22Rv1 (cell line): Measurements from ENCODE around the gene ARPC5.

ENCODE experiments used
- H3K27ac ChIP-seq: fragments of 450-650 bp; 2 replicates; pipeline ENCODE4 v1.5.1; 2017
- ZFX ChIP-seq: fragments of 450-650 bp; IDR thresholded peaks from 2 replicates; pipeline ENCODE4 v1.6.1; 2017; ENCODE audit warnings: antibody characterized with exemption, borderline replicate concordance
- TF ChIP-seq, protein P1 (sequence below): fragments of 450-650 bp; IDR thresholded peaks from 2 replicates; pipeline ENCODE4 v1.5.1; 2017; ENCODE audit warnings: mild to moderate bottlenecking

Gene ARPC5

DNA sequence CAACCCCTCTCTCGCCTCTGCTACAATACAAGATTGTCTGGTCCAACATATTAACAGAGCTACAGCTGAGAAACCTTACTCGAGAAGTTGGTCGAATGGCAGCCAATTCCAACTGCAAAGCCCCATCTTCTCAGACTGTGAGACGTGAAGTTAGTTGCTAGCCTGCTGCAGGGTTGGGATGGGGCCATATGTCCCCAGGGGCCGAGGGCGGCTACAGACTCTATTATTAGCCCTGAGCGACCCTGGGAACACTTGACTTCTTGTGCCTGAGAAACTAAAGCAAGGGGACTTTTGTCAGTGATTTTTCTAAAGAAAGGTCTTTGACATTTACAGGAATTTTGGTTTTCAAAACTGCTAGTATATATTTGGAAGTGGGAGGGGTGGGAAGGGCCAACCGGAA, 59.0 kb downstream of the ARPC5 start:
- TF ChIP-seq, protein P1, sequence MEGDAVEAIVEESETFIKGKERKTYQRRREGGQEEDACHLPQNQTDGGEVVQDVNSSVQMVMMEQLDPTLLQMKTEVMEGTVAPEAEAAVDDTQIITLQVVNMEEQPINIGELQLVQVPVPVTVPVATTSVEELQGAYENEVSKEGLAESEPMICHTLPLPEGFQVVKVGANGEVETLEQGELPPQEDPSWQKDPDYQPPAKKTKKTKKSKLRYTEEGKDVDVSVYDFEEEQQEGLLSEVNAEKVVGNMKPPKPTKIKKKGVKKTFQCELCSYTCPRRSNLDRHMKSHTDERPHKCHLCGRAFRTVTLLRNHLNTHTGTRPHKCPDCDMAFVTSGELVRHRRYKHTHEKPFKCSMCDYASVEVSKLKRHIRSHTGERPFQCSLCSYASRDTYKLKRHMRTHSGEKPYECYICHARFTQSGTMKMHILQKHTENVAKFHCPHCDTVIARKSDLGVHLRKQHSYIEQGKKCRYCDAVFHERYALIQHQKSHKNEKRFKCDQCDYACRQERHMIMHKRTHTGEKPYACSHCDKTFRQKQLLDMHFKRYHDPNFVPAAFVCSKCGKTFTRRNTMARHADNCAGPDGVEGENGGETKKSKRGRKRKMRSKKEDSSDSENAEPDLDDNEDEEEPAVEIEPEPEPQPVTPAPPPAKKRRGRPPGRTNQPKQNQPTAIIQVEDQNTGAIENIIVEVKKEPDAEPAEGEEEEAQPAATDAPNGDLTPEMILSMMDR: no peak
- no peak for TF ChIP-seq ZFX
- no peak overlapping the region for H3K27ac ChIP-seq

DNA sequence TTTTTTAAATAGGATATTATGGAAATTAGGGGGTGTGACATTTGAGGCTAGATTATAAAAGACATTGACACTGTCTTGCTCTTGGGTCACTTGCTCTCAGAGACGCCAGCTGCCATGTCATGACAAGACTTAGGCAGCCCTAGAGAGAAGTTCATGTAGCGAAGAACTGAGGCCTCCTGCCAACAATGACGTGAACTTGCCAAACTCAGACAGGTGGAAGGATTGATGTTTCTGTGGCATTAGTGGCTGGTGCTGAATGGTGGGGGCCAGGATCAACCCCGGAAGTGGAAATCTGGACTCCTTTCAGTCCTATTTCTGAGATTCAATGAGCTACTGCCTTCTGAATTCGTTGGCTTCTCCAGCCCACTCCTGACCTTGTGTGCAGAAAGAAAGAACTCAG, 60.0 kb downstream of the ARPC5 start:
- H3K27ac ChIP-seq: no peak overlapping the region
- TF ChIP-seq ZFX: no peak
- TF ChIP-seq, protein P1: no peak

DNA sequence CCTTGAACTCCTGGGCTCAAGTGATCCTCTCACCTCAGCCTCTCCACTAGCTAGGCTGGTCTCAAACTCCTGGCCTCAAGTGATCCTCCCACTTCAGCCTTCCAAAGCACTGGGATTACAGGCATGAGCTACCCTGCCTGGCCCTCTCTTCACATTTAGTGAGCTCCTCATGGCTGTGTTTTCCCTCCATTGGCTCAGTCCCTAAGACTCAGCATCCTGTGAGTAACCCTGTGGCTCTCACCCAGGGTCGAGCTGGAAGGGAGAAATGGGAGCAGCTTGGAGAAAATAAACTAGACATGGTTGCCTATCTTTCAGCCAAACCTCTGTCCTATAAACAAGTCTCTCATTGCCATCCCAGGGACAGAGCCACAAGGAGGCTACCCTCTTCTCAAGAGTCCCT, 62.9 kb downstream of the ARPC5 start:
- H3K27ac ChIP-seq: no peak overlapping the region
- no peak for TF ChIP-seq ZFX
- TF ChIP-seq, protein P1: no peak

DNA sequence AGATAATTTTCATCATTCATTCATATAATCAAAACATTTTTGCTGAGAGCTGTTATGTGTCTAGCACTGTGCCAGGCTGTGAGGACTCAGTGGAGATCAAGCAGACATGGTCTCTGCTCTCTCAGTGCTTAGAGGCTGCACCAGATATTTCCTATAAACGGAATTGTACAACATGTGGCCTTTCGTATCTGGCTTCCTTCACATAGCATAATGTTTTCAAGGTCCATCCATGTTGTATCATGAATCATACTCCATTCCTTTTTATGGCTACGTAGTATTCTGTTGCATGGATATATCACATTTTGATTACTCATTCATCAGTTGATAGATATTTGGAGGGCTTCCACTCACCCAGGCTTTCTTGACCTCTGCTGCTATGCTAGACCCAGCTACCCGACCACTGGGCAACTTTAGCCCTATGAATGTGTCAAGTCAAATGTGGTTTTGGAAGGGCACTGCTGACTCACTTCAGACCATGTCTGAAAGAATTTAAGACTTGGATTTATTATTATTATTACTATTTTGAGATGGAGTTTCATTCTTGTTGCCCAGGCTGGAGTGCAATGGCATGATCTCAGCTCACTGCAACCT, 63.8 kb downstream of the ARPC5 start:
- no peak for TF ChIP-seq ZFX
- TF ChIP-seq, protein P1: no peak
- no peak overlapping the region for H3K27ac ChIP-seq
